Medulla oblongata (tissue), 1 donor: ENCODE measurements around the gene PDZD2.
"Not testable (repeated sequence)": the region's sequence is repeated elsewhere in the genome, so short reads cannot be mapped to it uniquely, and the experiment has no call there.

ENCODE experiments used
- DNase-seq: peaks from one replicate; pipeline ENCODE4 v3.0.0-alpha.2; 2015; ENCODE audit errors: extremely low spot score

The PDZD2 gene

GRCh38 chr5:32008746-32009145, 369.8 kb downstream of the PDZD2 start:
- no peak for DNase-seq

DNA sequence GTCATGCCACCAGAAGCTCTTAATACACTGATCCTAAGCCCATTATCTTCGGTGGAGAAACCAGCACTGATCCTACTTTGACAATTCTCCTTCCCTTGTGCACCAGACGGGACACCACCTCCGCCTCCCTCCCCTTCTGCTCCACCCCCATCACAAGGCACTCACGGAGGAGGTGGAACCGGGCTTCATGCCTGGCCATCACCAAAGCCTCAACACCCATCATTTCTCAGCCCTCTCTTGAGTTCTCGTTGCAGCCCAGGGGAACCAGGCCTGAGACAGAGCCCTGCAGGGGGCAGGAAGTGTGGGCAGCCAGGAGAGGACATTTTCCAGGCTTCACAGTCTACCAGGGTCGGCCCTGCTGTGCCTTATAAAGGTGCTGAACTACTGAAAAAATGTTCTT, 374.7 kb downstream of the PDZD2 start:
- DNase-seq, result no peak

- DNase-seq, result no peak
Measured at GRCh38 chr5:32014096-32014745, 375.3 kb downstream of the PDZD2 start.

DNA sequence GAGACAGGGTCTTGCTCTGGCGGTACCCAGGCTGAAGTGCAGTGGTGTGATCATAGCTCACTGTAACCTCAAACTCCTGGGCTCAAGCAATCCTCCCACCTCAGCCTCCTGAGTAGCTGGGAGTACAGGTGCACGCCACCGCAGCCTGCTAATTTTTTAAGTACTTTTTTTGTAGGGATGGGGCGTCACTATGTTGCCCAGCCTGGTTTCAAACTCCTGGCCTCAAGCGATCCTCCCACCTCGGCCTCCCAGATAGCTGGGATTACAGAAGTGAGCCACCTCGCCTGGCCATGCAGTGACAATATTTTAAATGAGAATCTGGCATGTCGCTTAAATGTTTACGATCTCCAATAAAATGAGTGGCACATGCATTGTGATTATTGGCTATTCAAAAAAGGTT, 376.3 kb downstream of the PDZD2 start:
- DNase-seq, result not testable (repeated sequence)

GRCh38 chr5:32017692-32018367, 378.9 kb downstream of the PDZD2 start:
- peak; percentile 41 for DNase-seq

GRCh38 chr5:32018476-32019436, 379.8 kb downstream of the PDZD2 start:
- DNase-seq, result no peak

GRCh38 chr5:32020271-32020670, 381.3 kb downstream of the PDZD2 start:
- DNase-seq, result no peak

- no peak for DNase-seq
Measured at GRCh38 chr5:32020946-32021345, 382.0 kb downstream of the PDZD2 start.

- no peak for DNase-seq
Measured at GRCh38 chr5:32021771-32022170, 382.8 kb downstream of the PDZD2 start.

DNA sequence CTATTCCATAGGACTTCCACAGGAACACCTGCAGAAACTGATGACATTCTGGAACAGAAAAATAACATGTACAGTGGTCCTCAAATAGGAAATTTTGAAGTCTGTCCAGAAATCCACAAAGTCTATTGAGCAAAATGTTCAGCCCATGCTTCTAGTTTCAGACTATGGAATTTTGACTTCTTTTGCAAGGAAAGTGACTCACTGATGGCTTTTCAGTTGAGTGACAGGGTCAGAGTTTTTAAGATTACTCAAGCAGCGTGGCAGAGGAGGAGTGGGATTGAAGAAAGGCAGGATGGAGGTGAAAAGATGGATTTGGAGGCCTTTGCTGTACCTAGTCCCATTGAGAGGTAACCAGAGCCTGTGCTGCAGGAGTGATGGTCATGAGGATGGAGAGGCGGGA, 383.7 kb downstream of the PDZD2 start:
- no peak for DNase-seq

- DNase-seq, result no peak
Measured at GRCh38 chr5:32023816-32024215, 384.9 kb downstream of the PDZD2 start.

DNA sequence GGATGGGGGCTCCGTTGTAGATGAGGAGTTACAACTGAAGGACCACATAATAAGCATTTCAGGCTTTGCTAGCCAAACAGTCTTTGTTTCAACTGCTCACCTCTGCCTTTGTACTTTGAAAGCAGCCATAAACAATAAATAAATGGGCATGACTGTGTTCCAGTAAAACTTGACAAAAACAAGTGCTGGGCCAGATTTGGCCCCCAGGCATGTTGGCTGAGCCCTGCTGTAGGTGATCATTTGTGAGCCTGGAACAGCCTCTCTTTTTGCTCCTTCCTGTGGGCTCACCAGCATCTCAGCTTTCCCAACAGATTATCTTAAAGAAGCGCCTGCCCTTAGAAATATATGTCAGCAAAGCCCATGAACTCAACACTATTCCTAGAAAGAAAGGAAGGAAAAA, 385.8 kb downstream of the PDZD2 start:
- no peak for DNase-seq

DNA sequence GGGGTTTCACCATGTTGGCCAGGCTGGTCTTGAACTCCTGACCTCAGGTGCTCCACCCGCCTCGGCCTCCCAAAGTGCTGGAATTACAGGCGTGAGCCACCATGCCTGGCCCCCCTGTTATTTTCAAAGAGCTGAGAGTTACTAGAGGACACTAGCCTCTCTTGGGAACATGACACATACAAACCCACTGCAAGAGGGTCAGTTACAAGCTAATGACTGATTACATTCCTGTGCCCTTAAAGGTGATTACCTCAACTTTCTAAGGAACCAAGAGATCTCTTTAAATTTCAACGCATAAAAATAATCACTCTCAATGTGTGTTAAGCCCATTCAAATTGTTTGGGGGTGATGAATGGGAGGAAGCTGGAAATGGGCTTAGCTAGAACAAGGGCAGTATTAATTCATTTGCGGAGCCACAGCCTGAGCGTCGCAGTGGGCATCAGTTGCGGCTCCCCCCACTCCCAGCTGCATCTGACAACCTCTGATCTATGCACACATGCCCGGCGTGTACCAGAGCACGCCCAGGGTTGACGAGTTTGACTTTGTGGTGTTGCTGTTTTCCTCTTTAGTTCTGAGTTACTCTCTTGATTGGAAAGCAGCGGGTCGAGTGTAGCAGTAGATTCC, 388.3 kb downstream of the PDZD2 start:
- peak; percentile 57 for DNase-seq

GRCh38 chr5:32027717-32028458, 389.0 kb downstream of the PDZD2 start:
- peak; percentile 64 for DNase-seq

GRCh38 chr5:32029261-32029660, 390.3 kb downstream of the PDZD2 start:
- DNase-seq, result no peak

DNA sequence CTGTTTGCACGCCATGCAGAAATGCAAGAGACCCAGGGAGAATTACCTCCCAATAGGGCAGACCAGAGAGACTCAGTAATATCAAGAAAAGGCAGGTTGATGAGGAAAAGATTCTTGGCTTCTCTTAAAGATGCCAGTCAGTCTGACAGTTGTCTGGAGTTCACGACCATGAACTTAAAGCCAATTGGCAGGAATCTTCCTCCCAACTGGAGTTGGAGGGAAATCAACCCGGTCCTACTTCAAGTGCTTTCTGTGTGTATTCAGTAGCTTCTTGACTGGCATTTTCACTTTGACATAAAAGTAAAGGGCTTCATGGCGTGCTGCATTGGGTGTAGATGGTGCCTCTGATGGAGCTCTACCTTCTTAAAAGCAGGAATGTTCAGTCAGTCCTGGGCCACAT, 390.9 kb downstream of the PDZD2 start:
- DNase-seq, result no peak

DNA sequence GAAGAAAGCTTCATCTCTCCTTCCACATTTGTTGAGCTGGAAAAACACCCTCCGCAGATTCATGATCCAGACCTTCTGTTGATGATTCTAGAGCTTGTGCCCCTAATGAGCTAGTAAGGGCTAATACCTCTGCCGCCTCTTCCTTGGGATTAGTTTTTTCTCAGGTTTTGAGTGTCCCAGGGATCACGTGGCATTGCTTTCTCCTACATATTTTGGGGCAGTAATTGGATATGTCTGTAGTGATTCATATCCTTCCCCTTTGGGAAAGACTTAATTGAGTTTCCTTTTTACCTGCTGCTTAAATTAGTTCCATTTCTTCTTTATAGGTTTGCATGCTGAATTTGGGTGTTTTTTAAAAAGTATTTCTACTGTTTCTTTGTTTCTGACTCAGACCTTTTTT, 391.3 kb downstream of the PDZD2 start:
- DNase-seq, result no peak

DNA sequence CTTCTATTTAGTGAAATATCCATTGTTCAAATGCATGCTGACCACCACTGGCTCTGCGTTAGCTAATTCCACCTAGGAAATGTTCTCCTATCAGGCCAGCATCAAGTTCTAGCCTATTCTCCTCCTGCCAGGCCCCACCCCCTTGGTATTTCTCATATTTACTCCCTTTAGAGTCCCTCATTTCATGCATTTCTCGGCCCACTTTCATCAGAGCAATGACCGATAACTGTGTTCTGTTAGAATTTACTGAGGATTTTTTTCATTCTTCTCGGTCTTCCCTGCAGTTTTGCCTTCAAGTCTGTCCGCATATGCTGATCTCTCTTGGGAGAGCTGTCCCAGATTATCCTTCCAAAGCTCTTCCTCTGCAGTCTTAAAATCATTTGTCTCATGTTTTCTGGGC, 391.8 kb downstream of the PDZD2 start:
- DNase-seq, result no peak

- DNase-seq, result no peak
Measured at GRCh38 chr5:32031089-32031488, 392.2 kb downstream of the PDZD2 start.

GRCh38 chr5:32038523-32038922, 399.6 kb downstream of the PDZD2 start:
- DNase-seq, result no peak

- not testable (repeated sequence) for DNase-seq
Measured at GRCh38 chr5:32039133-32039532, 400.2 kb downstream of the PDZD2 start.
